Measurements from ENCODE around the gene ANKRD42. TPM values are rescaled to one million over a fixed set of nuclear protein-coding genes. Genes with fewer than 3 reads are reported as not detected.
"Not testable (repeated sequence)": the region's sequence is repeated elsewhere in the genome, so short reads cannot be mapped to it uniquely, and the experiment has no call there.

ANKRD42 gene
- total and polyA plus RNA-seq, 7 donors: 4.2 to 12.2 (median 9.6) TPM

GRCh38 chr11:83257761-83258168 lies 64.3 kb downstream of the ANKRD42 start:
- no peaks in the 10 kb centered on the region for H3K4me1 ChIP-seq
- intact Hi-C loops (cut with DNase I): no loop called here
- peaks cover under 1 to 57% (median 10%) of the 10 kb centered on the region in 4 donors for H3K36me3 ChIP-seq
- TF ChIP-seq POLR2A (IDR thresholded peaks at IDR 0.05) (no peak), EP300 (IDR thresholded peaks at IDR 0.05) (no peak), POLR2AphosphoS5 (IDR thresholded peaks at IDR 0.05) (no peak)
- TF ChIP-seq, protein P1, sequence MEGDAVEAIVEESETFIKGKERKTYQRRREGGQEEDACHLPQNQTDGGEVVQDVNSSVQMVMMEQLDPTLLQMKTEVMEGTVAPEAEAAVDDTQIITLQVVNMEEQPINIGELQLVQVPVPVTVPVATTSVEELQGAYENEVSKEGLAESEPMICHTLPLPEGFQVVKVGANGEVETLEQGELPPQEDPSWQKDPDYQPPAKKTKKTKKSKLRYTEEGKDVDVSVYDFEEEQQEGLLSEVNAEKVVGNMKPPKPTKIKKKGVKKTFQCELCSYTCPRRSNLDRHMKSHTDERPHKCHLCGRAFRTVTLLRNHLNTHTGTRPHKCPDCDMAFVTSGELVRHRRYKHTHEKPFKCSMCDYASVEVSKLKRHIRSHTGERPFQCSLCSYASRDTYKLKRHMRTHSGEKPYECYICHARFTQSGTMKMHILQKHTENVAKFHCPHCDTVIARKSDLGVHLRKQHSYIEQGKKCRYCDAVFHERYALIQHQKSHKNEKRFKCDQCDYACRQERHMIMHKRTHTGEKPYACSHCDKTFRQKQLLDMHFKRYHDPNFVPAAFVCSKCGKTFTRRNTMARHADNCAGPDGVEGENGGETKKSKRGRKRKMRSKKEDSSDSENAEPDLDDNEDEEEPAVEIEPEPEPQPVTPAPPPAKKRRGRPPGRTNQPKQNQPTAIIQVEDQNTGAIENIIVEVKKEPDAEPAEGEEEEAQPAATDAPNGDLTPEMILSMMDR (IDR thresholded peaks at IDR 0.05): no peak
- H3K27ac ChIP-seq: no peak overlapping the region
- no peak for DNase-seq
- WGBS, 2 donors: 98 to 99% methylated on average over 3 of the region's 3 CpGs
- H3K9me3 ChIP-seq: no peaks in the 10 kb centered on the region
- H3K4me3 ChIP-seq: no peak overlapping the region
- no peaks in the 10 kb centered on the region for H3K27me3 ChIP-seq

GRCh38 chr11:83259559-83259958 lies 66.0 kb downstream of the ANKRD42 start:
- no peak overlapping the region for H3K27ac ChIP-seq
- no peak overlapping the region for H3K4me3 ChIP-seq
- WGBS, 2 donors: 100% methylated on average over 1 of the region's 1 CpG
- intact Hi-C loops (cut with DNase I): no loop called here
- H3K27me3 ChIP-seq: no peaks in the 10 kb centered on the region
- peaks cover 10 to 75% (median 20%) of the 10 kb centered on the region in 4 donors for H3K36me3 ChIP-seq
- no peaks in the 10 kb centered on the region for H3K4me1 ChIP-seq
- DNase-seq: no peak
- TF ChIP-seq EP300 (IDR thresholded peaks at IDR 0.05): no peak
- TF ChIP-seq POLR2AphosphoS5 (IDR thresholded peaks at IDR 0.05): no peak
- TF ChIP-seq, protein P1 (IDR thresholded peaks at IDR 0.05): no peak
- TF ChIP-seq POLR2A (IDR thresholded peaks at IDR 0.05): no peak
- H3K9me3 ChIP-seq: no peaks in the 10 kb centered on the region

DNA sequence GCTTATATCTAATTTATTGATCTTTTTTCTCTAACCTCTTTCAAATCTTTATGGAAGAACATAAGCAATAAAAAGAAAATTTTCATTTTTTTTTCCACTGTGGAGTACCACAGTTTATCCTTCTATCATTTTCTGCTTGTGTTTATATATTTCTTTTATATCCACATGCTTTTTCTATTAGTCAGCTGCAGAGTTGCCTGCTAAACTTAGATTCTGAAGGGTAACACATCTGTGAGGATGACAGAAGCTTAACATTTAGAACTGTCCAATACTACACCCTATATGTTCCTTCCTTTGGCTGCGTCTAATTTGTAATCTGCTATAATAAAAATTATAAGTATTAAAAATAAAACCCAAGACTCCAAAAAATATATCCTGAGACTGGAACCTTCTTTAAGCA lies 71.8 kb downstream of the ANKRD42 start:
- Histone ChIP-seq H3K9me3 (no peaks in the 10 kb centered on the region), H3K27me3 (no peaks in the 10 kb centered on the region), H3K4me1 (no peaks in the 10 kb centered on the region), H3K4me3 (no peak overlapping the region), H3K36me3 (peaks cover 0 to 64% (median 28%) of the 10 kb centered on the region in 4 donors), H3K27ac (no peak overlapping the region)
- no peak for DNase-seq
- intact Hi-C loops (cut with DNase I): no loop called here
- WGBS, 2 donors: 95 to 96% methylated on average over 1 of the region's 1 CpG
- TF ChIP-seq EP300 (IDR thresholded peaks at IDR 0.05) (no peak), POLR2AphosphoS5 (IDR thresholded peaks at IDR 0.05) (no peak), POLR2A (IDR thresholded peaks at IDR 0.05) (no peak)
- TF ChIP-seq, protein P1 (IDR thresholded peaks at IDR 0.05): no peak

DNA sequence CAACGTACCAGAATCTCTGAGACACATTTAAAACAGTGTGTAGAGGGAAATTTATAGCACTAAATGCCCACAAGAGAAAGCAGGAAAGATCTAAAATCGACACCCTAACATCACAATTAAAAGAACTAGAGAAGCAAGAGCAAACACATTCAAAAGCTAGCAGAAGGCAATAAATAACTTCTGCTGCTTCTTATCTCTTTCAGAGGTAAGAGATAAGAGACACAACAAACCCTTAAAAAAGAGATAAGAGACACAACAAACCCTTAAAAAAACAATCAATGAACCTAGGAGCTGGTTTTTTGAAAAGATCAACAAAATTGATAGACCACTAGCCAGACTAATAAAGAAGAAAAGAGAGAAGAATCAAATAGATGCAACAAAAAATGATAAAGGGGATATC lies 75.6 kb downstream of the ANKRD42 start:
- H3K27me3 ChIP-seq; H3K4me3 ChIP-seq; H3K27ac ChIP-seq; H3K4me1 ChIP-seq; intact Hi-C loops (cut with DNase I); DNase-seq; H3K9me3 ChIP-seq: not testable (repeated sequence)
- WGBS, 2 donors: 32 to 54% methylated on average over 2 of the region's 2 CpGs
- peaks cover 2 to 58% (median 25%) of the 10 kb centered on the region in 4 donors for H3K36me3 ChIP-seq

GRCh38 chr11:83271734-83272133 lies 78.2 kb downstream of the ANKRD42 start:
- peaks cover 2 to 61% (median 13%) of the 10 kb centered on the region in 4 donors for H3K36me3 ChIP-seq
- H3K27ac ChIP-seq; H3K4me3 ChIP-seq; intact Hi-C loops (cut with DNase I); H3K4me1 ChIP-seq; H3K9me3 ChIP-seq; H3K27me3 ChIP-seq; DNase-seq: not testable (repeated sequence)
- WGBS, 2 donors: 96 to 98% methylated on average over 5 of the region's 5 CpGs

- H3K27me3 ChIP-seq: no peaks in the 10 kb centered on the region
- H3K27ac ChIP-seq: no peak overlapping the region
- H3K9me3 ChIP-seq: no peaks in the 10 kb centered on the region
- no peak for TF ChIP-seq POLR2A (IDR thresholded peaks at IDR 0.05)
- no peak for TF ChIP-seq EP300 (IDR thresholded peaks at IDR 0.05)
- TF ChIP-seq, protein P1 (IDR thresholded peaks at IDR 0.05): no peak
- no peak for TF ChIP-seq POLR2AphosphoS5 (IDR thresholded peaks at IDR 0.05)
- H3K4me1 ChIP-seq: no peaks in the 10 kb centered on the region
- peaks cover 4 to 64% (median 12%) of the 10 kb centered on the region in 4 donors for H3K36me3 ChIP-seq
- no peak overlapping the region for H3K4me3 ChIP-seq
- intact Hi-C loops (cut with DNase I): no loop called here
- no peak for DNase-seq
Measured at GRCh38 chr11:83272627-83273026, 79.1 kb downstream of the ANKRD42 start.

Data from sigmoid colon (tissue), 7 donors.